ENCODE measurements around the gene PP2D1. TPM values are rescaled to one million over a fixed set of nuclear protein-coding genes. Genes with fewer than 3 reads are reported as not detected.
"Not testable (repeated sequence)": the region's sequence is repeated elsewhere in the genome, so short reads cannot be mapped to it uniquely, and the experiment has no call there.

The PP2D1 gene
- total RNA-seq, 2 experiments from 2014 or later, result not detected

DNA sequence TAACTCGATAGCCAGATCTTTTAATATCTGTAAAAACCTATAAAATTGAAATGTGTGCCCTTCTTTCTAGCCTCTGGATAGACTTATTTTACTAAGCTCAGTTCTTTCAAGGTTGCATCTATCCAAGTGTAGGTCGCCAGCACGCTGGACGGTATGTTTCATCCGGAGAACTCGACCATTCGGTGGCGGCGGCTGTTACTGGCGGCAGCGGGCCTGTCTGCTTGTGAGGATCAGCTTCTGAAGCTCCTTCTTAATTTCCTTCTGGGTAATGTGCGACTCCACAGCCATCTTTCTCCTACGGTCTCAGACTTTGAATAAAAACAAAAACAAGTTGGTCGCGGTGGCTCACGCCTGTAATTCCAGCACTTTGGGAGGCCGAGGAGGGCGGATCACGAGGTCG lies 4.1 kb downstream of the PP2D1 start:
- Mint-ChIP-seq H3K36me3 (ENCODE audit: low read depth) (no peaks in the 10 kb centered on the region), H3K4me1 (no peaks in the 10 kb centered on the region), H3K27me3 (no peaks in the 10 kb centered on the region), H3K27ac (no peak overlapping the region), H3K9me3 (no peaks in the 10 kb centered on the region), H3K4me3 (no peak overlapping the region)
- POLR2A ChIA-PET, result no interaction called here
- CTCF ChIA-PET, result interaction anchor here (0.7 kb wide), 1 partner anchor 11 kb away, joined by 3 read pairs; no protein-coding TSS in a partner anchor
- no peak for DNase-seq

DNA sequence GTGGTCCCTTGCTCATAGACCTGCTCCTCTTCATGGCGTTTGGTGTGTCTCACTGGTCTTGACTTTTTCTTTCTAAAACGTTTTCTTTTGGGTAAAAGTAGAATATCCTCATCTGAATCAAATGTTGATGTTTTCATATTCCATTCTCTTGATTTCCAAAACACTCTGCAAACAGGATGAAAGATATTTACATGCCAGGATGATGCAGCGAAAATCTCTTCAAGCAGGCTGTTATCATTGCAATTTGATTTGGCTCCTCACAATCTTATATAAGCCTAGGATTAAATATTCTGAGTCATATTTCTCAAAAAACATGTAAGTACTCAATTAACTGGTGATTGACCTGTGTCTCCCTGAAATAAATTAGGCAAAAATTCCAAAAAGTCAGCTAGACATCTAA lies 10.1 kb downstream of the PP2D1 start:
- Mint-ChIP-seq H3K27ac (no peak overlapping the region), H3K4me1 (no peaks in the 10 kb centered on the region), H3K9me3 (no peaks in the 10 kb centered on the region), H3K36me3 (ENCODE audit: low read depth) (no peaks in the 10 kb centered on the region), H3K4me3 (no peak overlapping the region), H3K27me3 (no peaks in the 10 kb centered on the region)
- ChIA-PET POLR2A (no interaction called here), CTCF (interaction anchor here (1.2 kb wide), 1 partner anchor 9 kb away, joined by 3 read pairs; no protein-coding TSS in a partner anchor)
- DNase-seq, result no peak

DNA sequence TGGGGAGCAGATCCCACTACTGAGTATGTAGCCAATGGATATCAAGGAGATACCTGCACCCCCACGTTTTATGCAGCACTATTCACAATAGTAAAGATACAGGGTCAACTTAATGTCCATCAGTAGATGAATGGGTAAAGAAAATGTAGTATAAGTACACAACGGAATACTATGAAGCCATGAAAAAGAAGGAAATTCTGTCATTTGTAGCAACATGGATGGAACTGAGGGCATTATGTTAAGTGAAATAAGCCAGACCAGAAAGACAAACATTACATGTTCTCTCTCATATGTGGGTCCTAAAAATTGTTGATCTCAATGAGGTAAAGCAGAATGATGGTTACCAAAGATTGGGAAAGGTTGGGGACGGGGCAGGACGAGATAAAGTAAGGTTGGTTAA lies 14.6 kb downstream of the PP2D1 start:
- Mint-ChIP-seq H3K36me3 (ENCODE audit: low read depth) (no peaks in the 10 kb centered on the region), H3K4me1 (no peaks in the 10 kb centered on the region), H3K27me3 (no peaks in the 10 kb centered on the region), H3K4me3 (no peak overlapping the region), H3K27ac (no peak overlapping the region), H3K9me3 (no peaks in the 10 kb centered on the region)
- DNase-seq, result no peak
- ChIA-PET CTCF (no interaction called here), POLR2A (no interaction called here)

DNA sequence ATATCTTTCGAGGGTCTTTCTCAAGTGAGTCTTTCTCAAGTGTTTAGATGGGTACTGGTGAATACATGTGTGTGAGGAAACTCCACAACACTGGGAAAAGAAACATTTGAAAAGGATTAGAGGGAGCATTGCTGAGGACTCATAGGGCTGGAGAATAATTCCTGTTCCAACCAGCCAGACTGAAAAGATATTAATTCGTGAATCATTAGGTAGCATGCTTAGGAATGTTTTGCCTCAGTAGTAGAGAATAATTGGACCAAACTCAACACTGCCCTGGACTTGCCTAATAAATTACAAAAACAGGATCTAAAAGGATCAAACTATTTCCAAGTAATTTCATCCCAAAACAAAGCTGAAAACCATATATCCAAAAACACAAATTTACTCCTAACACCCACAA lies 17.3 kb downstream of the PP2D1 start:
- CTCF ChIA-PET, result no interaction called here
- Mint-ChIP-seq H3K36me3 (ENCODE audit: low read depth) (peaks cover 3% of the 10 kb centered on the region), H3K27me3 (no peaks in the 10 kb centered on the region), H3K4me3 (no peak overlapping the region), H3K4me1 (no peaks in the 10 kb centered on the region), H3K9me3 (no peaks in the 10 kb centered on the region), H3K27ac (no peak overlapping the region)
- POLR2A ChIA-PET, result no interaction called here
- no peak for DNase-seq

DNA sequence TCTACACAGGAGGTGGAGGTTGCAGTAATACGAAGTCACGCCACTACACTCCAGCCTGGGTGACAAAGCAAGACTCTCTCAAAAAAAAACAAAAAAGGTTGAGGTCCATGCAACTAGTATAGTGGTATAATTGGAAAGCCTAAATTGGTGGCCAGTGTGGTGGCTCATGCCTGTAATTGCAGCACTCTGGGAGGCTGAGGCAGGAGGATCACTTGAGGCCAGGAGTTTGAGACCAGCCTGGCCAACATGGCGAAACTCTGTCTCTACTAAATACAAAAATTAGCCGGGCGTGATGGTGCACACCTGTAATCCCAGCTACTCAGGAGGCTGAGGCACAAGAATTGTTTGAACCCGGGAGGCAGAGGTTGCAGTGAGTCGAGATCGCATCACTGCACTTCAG lies 23.2 kb downstream of the PP2D1 start:
- DNase-seq, H3K9me3 Mint-ChIP-seq, H3K4me1 Mint-ChIP-seq, POLR2A ChIA-PET, H3K4me3 Mint-ChIP-seq, H3K27ac Mint-ChIP-seq, H3K27me3 Mint-ChIP-seq: not testable (repeated sequence)
- CTCF ChIA-PET, result interaction anchor here (1.3 kb wide), 1 partner anchor 61 kb away, joined by 4 read pairs; no protein-coding TSS in a partner anchor
- peaks cover 16% of the 10 kb centered on the region for H3K36me3 Mint-ChIP-seq (ENCODE audit: low read depth)

DNA sequence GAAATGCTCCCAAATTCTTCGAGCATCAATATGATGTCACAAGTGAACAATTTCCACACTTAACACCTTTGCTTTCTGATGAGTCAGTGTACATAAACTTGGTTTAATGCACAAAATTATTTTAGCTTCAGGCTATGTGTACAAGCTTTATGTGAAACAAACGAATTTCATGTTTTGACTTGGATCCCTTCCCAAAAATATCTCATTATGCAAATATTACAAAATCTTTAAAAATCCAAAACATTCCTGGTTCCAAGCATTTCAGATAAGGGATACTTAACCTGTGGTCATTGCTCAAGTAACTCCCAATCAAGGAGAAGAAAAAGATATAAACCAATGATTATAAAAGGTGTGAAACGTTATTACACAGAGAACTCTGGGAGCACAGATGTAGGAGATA lies 40.0 kb downstream of the PP2D1 start:
- Mint-ChIP-seq H3K36me3 (ENCODE audit: low read depth) (peaks cover 38% of the 10 kb centered on the region), H3K4me3 (no peak overlapping the region), H3K27ac (no peak overlapping the region), H3K27me3 (no peaks in the 10 kb centered on the region), H3K4me1 (peaks cover 17% of the 10 kb centered on the region), H3K9me3 (no peaks in the 10 kb centered on the region)
- no peak for DNase-seq
- POLR2A ChIA-PET, result no interaction called here
- CTCF ChIA-PET, result interaction anchor here (0.6 to 1.6 kb wide), 2 partner anchors 23 to 48 kb away, joined by 3 read pairs; no protein-coding TSS in a partner anchor

DNA sequence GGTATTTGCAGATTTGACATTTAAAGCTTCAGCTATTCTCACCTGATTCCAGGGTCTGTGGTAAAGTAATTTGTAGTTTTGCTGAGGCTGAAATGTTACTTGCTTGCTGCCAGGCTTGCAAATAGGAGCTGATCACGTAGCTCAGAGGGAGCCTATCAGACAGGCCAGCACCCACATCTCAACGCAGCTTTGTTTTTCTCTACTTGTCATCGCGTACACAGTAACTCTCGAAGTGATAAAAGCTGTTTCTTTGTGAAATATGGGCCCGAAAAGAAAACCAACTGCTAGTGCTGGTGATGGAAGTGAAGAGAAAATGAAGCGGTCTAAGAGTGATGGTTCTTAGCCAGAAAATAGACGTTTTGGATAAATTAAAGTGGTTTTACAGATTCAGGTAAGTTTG lies 41.7 kb downstream of the PP2D1 start:
- POLR2A ChIA-PET, result no interaction called here
- no peaks in the 10 kb centered on the region for H3K9me3 Mint-ChIP-seq
- H3K27me3 Mint-ChIP-seq, result no peaks in the 10 kb centered on the region
- H3K4me1 Mint-ChIP-seq, result peaks cover 19% of the 10 kb centered on the region
- DNase-seq, result no peak
- no peak overlapping the region for H3K27ac Mint-ChIP-seq
- H3K4me3 Mint-ChIP-seq, result no peak overlapping the region
- H3K36me3 Mint-ChIP-seq (ENCODE audit: low read depth), result peaks cover 36% of the 10 kb centered on the region
- CTCF ChIA-PET, result interaction anchor here (1.6 kb wide), 1 partner anchor 21 kb away, joined by 3 read pairs; no protein-coding TSS in a partner anchor

DNA sequence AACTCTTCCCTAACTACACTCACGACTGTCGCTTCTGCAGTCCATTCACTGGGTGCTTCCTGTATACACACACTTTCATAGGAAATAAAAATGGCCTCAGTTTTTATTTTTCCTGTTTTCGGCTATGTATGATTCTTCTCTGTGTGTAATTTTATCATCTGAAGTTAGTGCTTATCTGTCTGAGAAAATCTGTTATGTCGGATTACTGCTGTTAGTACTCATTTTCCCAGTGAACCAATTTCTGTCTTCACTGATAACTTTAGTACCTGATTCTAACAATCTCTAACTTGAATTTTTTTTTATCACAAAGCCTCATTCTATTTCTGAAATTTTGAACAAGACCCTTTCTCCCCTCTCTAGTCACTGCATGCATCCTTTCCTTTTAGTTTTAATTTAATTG lies 44.3 kb downstream of the PP2D1 start:
- CTCF ChIA-PET, result no interaction called here
- Mint-ChIP-seq H3K27ac (no peak overlapping the region), H3K4me1 (peaks cover 19% of the 10 kb centered on the region)

DNA sequence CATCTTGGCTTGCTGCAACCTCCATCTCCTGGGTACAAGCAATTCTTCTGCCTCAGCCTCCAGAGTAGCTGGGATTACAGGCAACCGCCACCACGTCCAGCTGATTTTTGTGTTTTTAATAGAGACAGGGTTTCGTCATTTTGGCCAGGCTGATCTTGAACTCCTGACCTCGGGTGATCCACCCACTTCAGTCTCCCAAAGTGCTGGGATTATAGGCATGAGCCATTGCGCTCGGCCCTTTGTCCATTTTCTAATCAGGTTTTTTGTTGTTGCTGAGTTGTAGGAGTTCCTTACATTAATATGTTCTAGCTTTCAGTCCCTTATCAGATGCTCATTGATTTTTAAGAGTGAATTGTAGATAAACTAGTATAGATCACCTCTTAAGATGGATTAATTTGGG lies 44.9 kb downstream of the PP2D1 start:
- POLR2A ChIA-PET, result no interaction called here
- no peak overlapping the region for H3K27ac Mint-ChIP-seq
- no peaks in the 10 kb centered on the region for H3K27me3 Mint-ChIP-seq
- peaks cover 31% of the 10 kb centered on the region for H3K36me3 Mint-ChIP-seq (ENCODE audit: low read depth)
- no peaks in the 10 kb centered on the region for H3K9me3 Mint-ChIP-seq
- H3K4me3 Mint-ChIP-seq, result no peak overlapping the region
- CTCF ChIA-PET, result interaction anchor here (0.6 kb wide), 1 partner anchor 662 kb away, joined by 3 read pairs; no protein-coding TSS in a partner anchor
- no peak for DNase-seq
- peaks cover 13% of the 10 kb centered on the region for H3K4me1 Mint-ChIP-seq

More for the DNA sequence above, 44.3 kb downstream of the PP2D1 start:
- Mint-ChIP-seq H3K4me3 (no peak overlapping the region), H3K27me3 (no peaks in the 10 kb centered on the region), H3K9me3 (no peaks in the 10 kb centered on the region), H3K36me3 (ENCODE audit: low read depth) (peaks cover 29% of the 10 kb centered on the region)
- DNase-seq, result no peak
- POLR2A ChIA-PET, result no interaction called here

DNA sequence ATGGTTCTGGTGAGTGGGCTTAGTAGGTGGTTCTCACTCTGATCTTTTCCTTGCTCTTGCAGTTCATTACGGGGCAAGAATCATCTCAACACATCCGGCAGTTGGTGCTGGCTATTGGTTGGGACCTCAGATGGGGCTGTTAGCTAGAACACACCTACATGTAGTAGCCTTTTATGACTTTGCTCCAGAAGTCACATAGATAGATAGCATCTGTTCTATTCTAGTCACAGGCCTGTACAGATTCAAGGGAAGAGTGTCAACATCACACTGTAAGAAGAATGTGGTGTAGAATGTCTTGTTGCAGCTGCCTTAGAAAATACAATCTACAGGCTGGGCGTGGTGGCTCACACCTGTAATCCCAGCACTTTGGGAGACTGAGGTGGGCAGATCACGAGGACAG lies 50.1 kb downstream of the PP2D1 start:
- no peak overlapping the region for H3K4me3 Mint-ChIP-seq
- H3K27me3 Mint-ChIP-seq, result no peaks in the 10 kb centered on the region
- ChIA-PET CTCF (no interaction called here), POLR2A (no interaction called here)
- H3K9me3 Mint-ChIP-seq, result no peaks in the 10 kb centered on the region
- H3K36me3 Mint-ChIP-seq (ENCODE audit: low read depth), result peaks cover 35% of the 10 kb centered on the region
- no peak overlapping the region for H3K27ac Mint-ChIP-seq
- no peak for DNase-seq
- peaks cover 27% of the 10 kb centered on the region for H3K4me1 Mint-ChIP-seq

DNA sequence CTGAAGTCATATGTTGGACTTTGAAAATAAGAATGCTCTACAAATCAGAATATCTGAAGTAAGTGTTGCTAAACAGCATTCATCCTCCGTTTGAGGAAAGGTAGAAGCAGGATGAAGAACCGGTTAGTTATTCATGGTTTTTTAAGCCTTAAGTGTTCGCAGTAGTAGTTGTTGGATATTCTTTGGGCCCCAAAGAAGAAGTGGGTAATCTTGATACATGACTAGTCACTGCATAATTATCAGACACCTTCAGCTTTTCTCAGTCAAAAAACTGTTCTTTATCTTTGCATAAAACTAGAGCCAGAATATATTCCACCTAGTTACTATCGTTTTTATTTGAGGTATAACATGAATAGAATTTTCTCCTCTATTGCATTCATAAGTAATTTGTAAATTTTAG lies 51.4 kb downstream of the PP2D1 start:
- ChIA-PET CTCF (no interaction called here), POLR2A (no interaction called here)
- H3K27me3 Mint-ChIP-seq, result no peaks in the 10 kb centered on the region
- no peaks in the 10 kb centered on the region for H3K9me3 Mint-ChIP-seq
- H3K36me3 Mint-ChIP-seq (ENCODE audit: low read depth), result peaks cover 32% of the 10 kb centered on the region
- H3K4me1 Mint-ChIP-seq, result peaks cover 31% of the 10 kb centered on the region
- no peak for DNase-seq
- H3K27ac Mint-ChIP-seq, result no peak overlapping the region
- no peak overlapping the region for H3K4me3 Mint-ChIP-seq

DNA sequence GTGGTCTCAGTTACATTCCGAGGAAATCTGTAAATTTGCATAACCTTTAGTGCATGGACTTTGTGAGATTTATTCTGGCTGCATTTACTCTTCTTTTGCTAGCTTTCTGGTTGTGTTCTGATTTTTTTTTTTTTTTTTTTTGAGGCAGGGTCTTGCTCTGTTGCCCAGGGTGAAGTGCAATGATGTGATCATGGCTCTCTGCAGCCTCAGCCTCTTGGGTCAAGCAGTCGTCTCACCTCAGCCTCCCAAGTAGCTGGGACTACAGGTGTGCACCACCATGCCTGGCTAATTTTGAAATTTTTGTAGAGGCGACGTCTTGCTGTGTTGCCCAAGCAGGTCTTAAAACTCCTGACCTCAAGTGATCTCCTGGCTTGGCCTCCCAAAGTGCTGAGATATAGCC lies 52.6 kb downstream of the PP2D1 start:
- DNase-seq, result no peak
- Mint-ChIP-seq H3K27me3 (no peaks in the 10 kb centered on the region), H3K36me3 (ENCODE audit: low read depth) (peaks cover 40% of the 10 kb centered on the region), H3K4me3 (no peak overlapping the region), H3K27ac (no peak overlapping the region), H3K9me3 (no peaks in the 10 kb centered on the region), H3K4me1 (peaks cover 37% of the 10 kb centered on the region)
- ChIA-PET POLR2A (no interaction called here), CTCF (no interaction called here)

DNA sequence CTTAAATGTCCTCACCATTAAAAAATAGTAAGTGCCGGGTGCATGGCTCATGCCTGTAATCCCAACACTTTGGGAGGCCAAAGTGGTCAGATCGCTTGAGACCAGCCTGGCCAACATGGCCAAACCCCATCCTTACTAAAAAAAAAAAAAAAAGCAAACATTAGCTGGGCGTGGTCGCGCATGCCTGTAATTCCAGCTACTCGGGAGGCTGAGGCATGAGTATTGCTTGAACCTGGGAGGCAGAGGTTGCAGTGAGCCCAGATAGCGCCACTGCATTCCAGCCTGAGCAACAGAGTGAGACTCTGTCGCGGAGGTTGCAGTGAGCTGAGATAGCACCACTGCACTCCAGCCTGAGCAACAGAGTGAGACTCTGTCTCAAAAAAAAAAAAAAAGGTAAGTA lies 54.7 kb downstream of the PP2D1 start:
- POLR2A ChIA-PET, DNase-seq, H3K9me3 Mint-ChIP-seq, H3K4me3 Mint-ChIP-seq, H3K27ac Mint-ChIP-seq, H3K27me3 Mint-ChIP-seq: not testable (repeated sequence)
- CTCF ChIA-PET, result interaction anchor here (0.6 to 1.5 kb wide), 2 partner anchors 10 to 840 kb away, joined by 3 to 5 read pairs; no protein-coding TSS in a partner anchor
- Mint-ChIP-seq H3K36me3 (ENCODE audit: low read depth) (peaks cover 41% of the 10 kb centered on the region), H3K4me1 (peaks cover 40% of the 10 kb centered on the region)

DNA sequence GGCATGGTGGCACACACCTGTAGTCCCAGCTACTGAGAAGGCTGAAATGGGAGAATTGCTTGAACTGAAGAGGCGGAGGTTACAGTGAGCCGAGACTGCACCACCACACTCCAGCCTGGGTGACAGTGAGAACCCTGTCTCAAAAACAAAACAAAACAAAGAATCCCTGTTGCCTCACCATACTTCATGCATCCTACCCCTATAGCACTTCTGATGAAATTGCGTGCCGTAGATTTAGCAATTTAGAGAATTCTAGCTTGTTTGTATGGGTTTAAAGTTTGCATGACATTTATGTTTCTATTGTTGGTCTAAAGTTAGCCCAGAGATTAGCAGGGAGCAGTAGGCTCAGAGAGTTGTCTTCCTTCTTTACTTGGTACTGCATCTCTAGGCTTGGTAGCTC lies 57.4 kb downstream of the PP2D1 start:
- POLR2A ChIA-PET, result no interaction called here
- no peak overlapping the region for H3K4me3 Mint-ChIP-seq
- H3K27ac Mint-ChIP-seq, result no peak overlapping the region
- H3K27me3 Mint-ChIP-seq, result no peaks in the 10 kb centered on the region
- H3K9me3 Mint-ChIP-seq, result no peaks in the 10 kb centered on the region
- no peak for DNase-seq
- H3K36me3 Mint-ChIP-seq (ENCODE audit: low read depth), result peaks cover 43% of the 10 kb centered on the region
- H3K4me1 Mint-ChIP-seq, result peaks cover 47% of the 10 kb centered on the region
- CTCF ChIA-PET, result no interaction called here
